PC-3 (cell line): ENCODE data around the gene CORO2A.

Experiments used
- CTCF ChIP-seq: fragments of 300-600 bp; sonication (generic); conservative IDR thresholded peaks from 2 replicates; pipeline ENCODE4 v1.5.1; 2017; ENCODE audit warnings: antibody characterized with exemption, low read depth, mild to moderate bottlenecking, low read length
- EZH2 ChIP-seq: fragments of 300-600 bp; sonication (generic); IDR thresholded peaks from one replicate; pipeline ENCODE4 v1.6.1; 2017; ENCODE audit warnings: antibody characterized with exemption, mild to moderate bottlenecking, low read length; ENCODE audit not compliant: unreplicated experiment

- TF ChIP-seq CTCF: no peak
- no peak for TF ChIP-seq EZH2
These were observed 6.7 kb downstream of the CORO2A start for GRCh38 chr9:98185611-98186171.
